HL-60/S4 treated with phorbol 12-myristate 13-acetate at 8.2 ng/mL for 4 days and 3 days (cell line): ENCODE data around the gene RMDN2.

Source experiments
- in situ Hi-C: fragments of 300-500 bp; cut with MboI; formaldehyde crosslinking; loops from 2 replicates; pipeline ENCODE4 v1.15.0; 2022; ENCODE audit warnings: low sequenced_read_pairs

RMDN2 gene

GRCh38 chr2:37925063-37925897 lies at the start of gene RMDN2:
RMDN2 (plus strand) TSS chr2:37925287; CDS start chr2:37929278, 3,991 bp downstream.
- in situ Hi-C loops = no loop called here

GRCh38 chr2:37875403-37875906 lies 49.6 kb upstream of the RMDN2 start:
- in situ Hi-C loops = no loop called here

GRCh38 chr2:37876227-37876626 lies 48.9 kb upstream of the RMDN2 start:
- in situ Hi-C loops = no loop called here

- in situ Hi-C loops = no loop called here
Measured at GRCh38 chr2:37877457-37878315, 47.4 kb upstream of the RMDN2 start.

- in situ Hi-C loops = no loop called here
Measured at GRCh38 chr2:37878536-37878935, 46.6 kb upstream of the RMDN2 start.

- in situ Hi-C loops = no loop called here
Measured at GRCh38 chr2:37880551-37880950, 44.5 kb upstream of the RMDN2 start.

GRCh38 chr2:37881397-37881796 lies 43.7 kb upstream of the RMDN2 start:
- in situ Hi-C loops = no loop called here

GRCh38 chr2:37882036-37882435 lies 43.1 kb upstream of the RMDN2 start:
- in situ Hi-C loops = no loop called here

GRCh38 chr2:37883518-37883917 lies 41.6 kb upstream of the RMDN2 start:
- in situ Hi-C loops = no loop called here

- in situ Hi-C loops = no loop called here
Measured at GRCh38 chr2:37885329-37885993, 39.6 kb upstream of the RMDN2 start.

GRCh38 chr2:37886745-37887144 lies 38.3 kb upstream of the RMDN2 start:
- in situ Hi-C loops = no loop called here

GRCh38 chr2:37887286-37887685 lies 37.8 kb upstream of the RMDN2 start:
- in situ Hi-C loops = no loop called here

- in situ Hi-C loops = no loop called here
Measured at GRCh38 chr2:37890893-37891495, 34.1 kb upstream of the RMDN2 start.

GRCh38 chr2:37891846-37892435 lies 33.1 kb upstream of the RMDN2 start:
- in situ Hi-C loops = no loop called here

- in situ Hi-C loops = no loop called here
Measured at GRCh38 chr2:37892436-37893114, 32.5 kb upstream of the RMDN2 start.

- in situ Hi-C loops = no loop called here
Measured at GRCh38 chr2:37893327-37893726, 31.8 kb upstream of the RMDN2 start.

- in situ Hi-C loops = no loop called here
Measured at GRCh38 chr2:37894047-37894446, 31.0 kb upstream of the RMDN2 start.

- in situ Hi-C loops = no loop called here
Measured at GRCh38 chr2:37894601-37895000, 30.5 kb upstream of the RMDN2 start.

GRCh38 chr2:37895140-37895539 lies 29.9 kb upstream of the RMDN2 start:
- in situ Hi-C loops = no loop called here

- in situ Hi-C loops = no loop called here
Measured at GRCh38 chr2:37896319-37896718, 28.8 kb upstream of the RMDN2 start.
